SK-N-SH (cell line): ENCODE data around the gene ZNF628. TPM values are rescaled to one million over a fixed set of nuclear protein-coding genes. Genes with fewer than 3 reads are reported as not detected.

Experiments
- CTCF ChIA-PET: fragments of 300-600, 350-600 bp; formaldehyde crosslinking; extraction: SDS; loops from one replicate; lab custom pipeline; 2021; lab: Yijun Ruan, JAX
- POLR2A ChIA-PET: fragments of 350-600 bp; sonication (Branson Sonifier 250); formaldehyde crosslinking; extraction: SDS; loops from one replicate; lab custom pipeline; 2020; ENCODE audit warnings: antibody characterized with exemption, inconsistent platforms; lab: Yijun Ruan, JAX
- DNase-seq: peaks from one replicate; pipeline ENCODE4 v3.0.0; 2012
- H2AFZ ChIP-seq: fragments of 200-600 bp; sonication (generic); 2 replicates; pipeline ENCODE4 v1.8.1; 2016; ENCODE audit warnings: antibody characterized with exemption, mild to moderate bottlenecking, low read depth
- H3F3A ChIP-seq: fragments of 200-600 bp; sonication (generic); replicated peaks from 2 replicates; pipeline ENCODE3; 2016; ENCODE audit warnings: antibody characterized with exemption, mild to moderate bottlenecking; ENCODE audit not compliant: insufficient read depth
- H3K27ac ChIP-seq, 2 experiments: fragments of 200-500 bp in 1 of 2; fragments of 200-600 bp in 1 of 2; sonication (Bioruptor generic) in 1 of 2; sonication (generic), shearing (Covaris generic) in 1 of 2; 2 replicates each; pipeline versions ENCODE4 v1.5.1 to v1.6.1; 2014 to 2016; ENCODE audit warnings: low read depth in 2 of 2, inconsistent platforms in 1 of 2, low read length in 1 of 2, mild to moderate bottlenecking in 1 of 2, mixed read lengths in 1 of 2
- H3K27me3 ChIP-seq: fragments of 200-600 bp; sonication (generic), shearing (Covaris generic); 2 replicates; pipeline ENCODE4 v1.6.1; 2016; ENCODE audit warnings: mixed run types; ENCODE audit not compliant: insufficient read depth
- H3K36me3 ChIP-seq, 2 experiments: fragments of 200-500 bp in 1 of 2; fragments of 200-600 bp in 1 of 2; sonication (Bioruptor generic) in 1 of 2; sonication (generic) in 1 of 2; replicated peaks in 1 of 2; 2 replicates each; pipeline versions ENCODE3 to v1.5.1; 2014 to 2016; ENCODE audit warnings: low read length in 1 of 2, mild to moderate bottlenecking in 1 of 2; ENCODE audit not compliant: insufficient read depth in 2 of 2, control insufficient read depth in 1 of 2
- H3K4me1 ChIP-seq, 2 experiments: fragments of 200-500 bp in 1 of 2; fragments of 200-600 bp in 1 of 2; sonication (Bioruptor generic) in 1 of 2; sonication (generic), shearing (Covaris generic) in 1 of 2; 2 replicates each; pipeline versions ENCODE4 v1.5.1 to v1.6.1; 2014 to 2016; ENCODE audit warnings: low read depth in 1 of 2, low read length in 1 of 2, mixed run types in 1 of 2; ENCODE audit not compliant: insufficient read depth in 2 of 2, control insufficient read depth in 1 of 2
- H3K4me2 ChIP-seq: fragments of 200-600 bp; sonication (generic), shearing (Covaris generic); 2 replicates; pipeline ENCODE4 v1.6.1; 2017; ENCODE audit warnings: mixed run types
- H3K4me3 ChIP-seq, 2 experiments: fragments of 200-500 bp in 1 of 2; fragments of 200-600 bp in 1 of 2; sonication (Bioruptor generic) in 1 of 2; sonication (generic), shearing (Covaris generic) in 1 of 2; 2 replicates each; pipeline versions ENCODE4 v1.5.1 to v1.8.1; 2014 to 2016; ENCODE audit warnings: low read depth in 2 of 2, inconsistent platforms in 1 of 2, low read length in 1 of 2, mild to moderate bottlenecking in 1 of 2, mixed read lengths in 1 of 2, moderate library complexity in 1 of 2
- H3K79me2 ChIP-seq: fragments of 200-600 bp; sonication (generic); 2 replicates; pipeline ENCODE4 v1.8.1; 2017; ENCODE audit warnings: mild to moderate bottlenecking; ENCODE audit not compliant: insufficient read depth
- H3K9ac ChIP-seq: fragments of 200-600 bp; sonication (generic); 2 replicates; pipeline ENCODE4 v1.6.1; 2017; ENCODE audit warnings: mixed run types
- H3K9me2 ChIP-seq: fragments of 200-600 bp; sonication (generic); 2 replicates; pipeline ENCODE4 v1.6.1; 2017; ENCODE audit warnings: mixed run types
- H3K9me3 ChIP-seq: fragments of 200-600 bp; sonication (generic); 2 replicates; pipeline ENCODE4 v1.6.1; 2017; ENCODE audit warnings: mixed run types, mild to moderate bottlenecking, moderate library complexity
- H4K20me1 ChIP-seq: fragments of 200-600 bp; sonication (generic); 2 replicates; pipeline ENCODE4 v1.6.1; 2017; ENCODE audit warnings: mild to moderate bottlenecking, mixed run types; ENCODE audit not compliant: insufficient read depth
- CHD2 ChIP-seq: fragments of 150-350 bp; IDR thresholded peaks from 2 replicates; pipeline ENCODE4 v1.6.1; 2018; ENCODE audit warnings: low read length; ENCODE audit not compliant: partially characterized antibody
- EP300 ChIP-seq, 2 experiments: IDR thresholded peaks; 2 replicates each; pipeline versions ENCODE4 v1.4.0 to v1.6.1; 2012; ENCODE audit warnings: borderline replicate concordance in 1 of 2, low read depth in 1 of 2, low read length in 1 of 2
- FOXJ3 ChIP-seq: sonication (generic); formaldehyde crosslinking; IDR thresholded peaks from 2 replicates; pipeline ENCODE4 v1.5.1; 2020; ENCODE audit warnings: mild to moderate bottlenecking, missing genetic modification reagents
- FOXM1 ChIP-seq: IDR thresholded peaks from 2 replicates; pipeline ENCODE4 v1.4.0; 2012; ENCODE audit warnings: low read depth, mild to moderate bottlenecking
- GATA2 ChIP-seq: sonication (generic); formaldehyde crosslinking; IDR thresholded peaks from 2 replicates; pipeline ENCODE4 v1.5.0; 2020; ENCODE audit warnings: mild to moderate bottlenecking, missing genetic modification reagents
- JUND ChIP-seq: IDR thresholded peaks from 2 replicates; pipeline ENCODE4 v1.4.0; 2012
- MEF2A ChIP-seq: IDR thresholded peaks from 2 replicates; pipeline ENCODE4 v1.4.0; 2012; ENCODE audit warnings: low read depth, borderline replicate concordance
- MXI1 ChIP-seq: IDR thresholded peaks from 2 replicates; pipeline ENCODE4 v1.6.1; 2012; ENCODE audit warnings: mild to moderate bottlenecking, low read depth, low read length, improper control_type of control experiment
- RAD21 ChIP-seq: IDR thresholded peaks from 2 replicates; pipeline ENCODE4 v1.6.1; 2012; ENCODE audit warnings: mild to moderate bottlenecking, low read length
- RCOR1 ChIP-seq: fragments of 150-350 bp; IDR thresholded peaks from 2 replicates; pipeline ENCODE4 v1.6.1; 2017; ENCODE audit warnings: antibody characterized with exemption, low read length
- SIN3A ChIP-seq: IDR thresholded peaks from 2 replicates; pipeline ENCODE4 v1.6.1; 2012; ENCODE audit warnings: low read depth, mild to moderate bottlenecking, low read length, moderate library complexity, borderline replicate concordance
- SMC3 ChIP-seq: IDR thresholded peaks from 2 replicates; pipeline ENCODE4 v1.6.1; 2012; ENCODE audit warnings: low read depth, low read length, improper control_type of control experiment
- TAF1 ChIP-seq: IDR thresholded peaks from 2 replicates; pipeline ENCODE4 v1.6.1; 2012; ENCODE audit warnings: low read depth, mild to moderate bottlenecking, low read length, moderate library complexity, borderline replicate concordance
- TEAD4 ChIP-seq: IDR thresholded peaks from 2 replicates; pipeline ENCODE4 v1.4.0; 2012; ENCODE audit warnings: mild to moderate bottlenecking, borderline replicate concordance; ENCODE audit not compliant: insufficient read depth
- YY1 ChIP-seq: IDR thresholded peaks from 2 replicates; pipeline ENCODE4 v1.4.0; 2012; ENCODE audit warnings: low read depth, mild to moderate bottlenecking
- WGBS: methylation state at CpG from one replicate; pipeline ENCODE4 v1.1.6; 2017; ENCODE audit warnings: low lambda C conversion rate; 5-methylcytosine and 5-hydroxymethylcytosine counted together
- polyA plus RNA-seq, 3 experiments: library from polyadenylated mRNA; depleted of rRNA; stranded (reverse); fragments of >200 nt; gene quantifications; 2 replicates each; pipeline ENCODE4 v1.2.3, GENCODE V29; 2012
- TF ChIP-seq, protein P1 (sequence below): fragments of 150-350 bp; IDR thresholded peaks from 2 replicates; pipeline ENCODE4 v1.6.1; 2016; ENCODE audit warnings: mild to moderate bottlenecking, low read depth, low read length
- TF ChIP-seq, protein P2 (sequence below): IDR thresholded peaks from 2 replicates; pipeline ENCODE4; 2012

The ZNF628 gene
- polyA plus RNA-seq, 1 of the 3 experiments (the other 2 are of a cell fraction), result 1.6 TPM

DNA sequence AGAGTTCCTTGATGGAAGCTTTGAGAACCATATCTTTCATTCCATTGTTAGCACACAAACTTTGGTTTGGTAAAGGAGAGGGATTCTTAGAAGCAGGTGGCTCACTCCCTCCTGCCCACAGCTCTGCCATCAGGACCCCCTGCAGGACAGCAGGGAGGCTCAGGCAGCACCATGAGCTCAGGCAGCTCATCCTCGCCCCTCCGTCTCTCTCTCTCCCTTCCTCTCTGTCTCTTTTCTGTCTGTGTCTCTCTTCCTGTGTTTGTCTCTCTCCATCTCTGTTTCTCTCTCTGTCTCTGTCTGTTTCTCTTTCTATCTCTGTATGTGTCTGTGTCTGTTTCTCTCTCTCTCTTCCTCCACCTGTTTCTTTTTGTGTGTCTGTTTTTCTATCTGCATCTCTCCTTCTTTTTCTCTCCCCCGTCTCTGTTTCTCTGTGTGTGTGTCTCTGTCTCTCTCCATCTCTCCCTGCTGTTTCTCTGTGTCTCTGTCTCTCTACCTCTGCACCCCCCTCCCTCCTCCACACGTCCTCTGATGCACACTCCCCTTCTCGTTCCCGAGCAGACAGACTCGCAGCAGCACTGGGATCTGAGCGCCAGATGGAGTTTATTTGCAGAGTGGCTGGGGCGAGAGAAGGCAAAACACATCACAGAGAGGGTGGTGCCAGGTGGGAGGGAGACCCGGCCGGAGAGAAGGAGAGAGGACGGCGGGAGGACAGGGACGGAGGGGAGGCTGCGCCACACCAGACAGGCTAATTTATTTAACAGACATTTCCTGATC lies 51.8 kb downstream of the ZNF628 start:
- 21% methylated on average over 15 of the region's 15 CpGs for WGBS
- Histone ChIP-seq H2AFZ (no peak overlapping the region; the same call in 1 of the 2 replicates), H3K9ac (no peak overlapping the region), H3F3A (no peaks in the 10 kb centered on the region), H3K27ac (peak overlapping the region in 1 of 2 experiments; percentile 76; a peak in 2 of 4 replicates), H3K9me2 (no peaks in the 10 kb centered on the region), H3K79me2 (no peaks in the 10 kb centered on the region), H3K36me3 (no peaks in the 10 kb centered on the region), H3K4me1 (peaks cover 0 to 31% of the 10 kb centered on the region in 2 experiments; a peak in 1 of 4 replicates), H3K4me3 (no peak overlapping the region), H3K9me3 (no peaks in the 10 kb centered on the region), H3K27me3 (no peaks in the 10 kb centered on the region), H3K4me2 (0 out of 2 replicates have a peak overlapping the region, but pooled peaks have one; percentile 11), H4K20me1 (no peaks in the 10 kb centered on the region)
- TF ChIP-seq MXI1, result no peak; the same call in 1 of the 2 replicates
- TF ChIP-seq, protein P1, sequence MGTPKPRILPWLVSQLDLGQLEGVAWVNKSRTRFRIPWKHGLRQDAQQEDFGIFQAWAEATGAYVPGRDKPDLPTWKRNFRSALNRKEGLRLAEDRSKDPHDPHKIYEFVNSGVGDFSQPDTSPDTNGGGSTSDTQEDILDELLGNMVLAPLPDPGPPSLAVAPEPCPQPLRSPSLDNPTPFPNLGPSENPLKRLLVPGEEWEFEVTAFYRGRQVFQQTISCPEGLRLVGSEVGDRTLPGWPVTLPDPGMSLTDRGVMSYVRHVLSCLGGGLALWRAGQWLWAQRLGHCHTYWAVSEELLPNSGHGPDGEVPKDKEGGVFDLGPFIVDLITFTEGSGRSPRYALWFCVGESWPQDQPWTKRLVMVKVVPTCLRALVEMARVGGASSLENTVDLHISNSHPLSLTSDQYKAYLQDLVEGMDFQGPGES, result no peak
- peak; percentile 17; the same call in 1 of the 2 replicates for TF ChIP-seq FOXJ3 (CRISPR knock-in tag)
- TF ChIP-seq TAF1, result no peak
- TF ChIP-seq SMC3, result no peak; the same call in 1 of the 2 replicates
- peak; percentile 41; the same call in 1 of the 2 replicates for TF ChIP-seq RCOR1
- TF ChIP-seq FOXM1, result no peak
- TF ChIP-seq EP300 (IDR thresholded peaks at IDR 0.05; ENCODE audit: borderline replicate concordance in 1 of 2, low read depth in 1 of 2, low read length in 1 of 2), result 0 out of 4 replicates have a peak, but pooled peaks of 1 of the 2 experiments have one; percentile 25
- TF ChIP-seq RAD21, result peak; percentile 29; the same call in 1 of the 2 replicates
- TF ChIP-seq CHD2, result peak; percentile 47
- TF ChIP-seq TEAD4, result no peak
- no peak for TF ChIP-seq SIN3A
- no peak for TF ChIP-seq GATA2 (CRISPR knock-in tag)
- CTCF ChIA-PET, result interaction anchor here (0.6 to 1.2 kb wide), 4 partner anchors 14 to 46 kb away, joined by 3 to 5 read pairs (median 3); no protein-coding TSS in a partner anchor
- POLR2A ChIA-PET, result no interaction called here
- DNase-seq, result peak; percentile 90

DNA sequence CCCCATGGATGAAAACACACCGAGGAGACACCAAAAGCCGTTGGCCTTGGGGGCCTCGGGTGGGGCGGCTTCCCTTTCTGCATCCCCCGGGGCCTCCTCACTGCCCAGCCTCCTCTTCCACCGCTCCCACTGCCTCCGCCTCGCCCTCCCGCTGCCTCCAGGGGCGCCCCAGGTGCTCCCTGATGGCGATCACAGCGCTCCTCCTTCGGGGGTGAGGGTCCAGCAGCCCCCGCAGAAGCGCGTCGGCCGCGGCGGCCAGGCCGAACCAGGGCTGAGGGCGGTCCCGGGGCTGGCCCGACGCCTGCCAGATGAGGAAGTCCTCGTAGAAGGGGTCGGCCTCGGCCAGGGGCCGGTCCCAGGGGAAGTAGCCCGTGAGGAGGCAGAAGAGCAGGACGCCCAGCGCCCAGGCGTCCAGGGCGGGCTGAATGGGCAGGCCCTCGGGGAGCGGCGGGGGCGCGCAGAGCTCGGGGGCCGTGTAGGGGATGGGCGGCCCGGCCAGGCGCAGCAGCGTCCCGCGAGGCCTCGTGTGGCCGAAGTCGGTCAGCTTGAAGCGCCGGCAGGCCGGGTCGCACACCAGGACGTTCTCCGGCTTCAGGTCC lies 53.3 kb downstream of the ZNF628 start:
- Histone ChIP-seq H3K27me3 (no peaks in the 10 kb centered on the region), H3K4me2 (no peak overlapping the region), H3K9ac (no peak overlapping the region), H3F3A (no peaks in the 10 kb centered on the region), H3K9me3 (no peaks in the 10 kb centered on the region), H4K20me1 (no peaks in the 10 kb centered on the region), H3K79me2 (no peaks in the 10 kb centered on the region), H3K9me2 (no peaks in the 10 kb centered on the region), H2AFZ (no peak overlapping the region), H3K27ac (no peak overlapping the region), H3K36me3 (no peaks in the 10 kb centered on the region), H3K4me3 (no peak overlapping the region), H3K4me1 (peaks cover 0 to 31% of the 10 kb centered on the region in 2 experiments; a peak in 1 of 4 replicates)
- no peak for DNase-seq
- WGBS, result 94% methylated on average over 28 of the region's 56 CpGs
- ChIA-PET POLR2A (no interaction called here), CTCF (interaction anchor here (1.0 kb wide), 1 partner anchor 18 kb away, joined by 3 read pairs; no protein-coding TSS in a partner anchor)
- TF ChIP-seq CHD2 (no peak), SMC3 (no peak), FOXM1 (no peak), YY1 (no peak), JUND (no peak), TAF1 (no peak), MEF2A (no peak), EP300 (IDR thresholded peaks at IDR 0.05; ENCODE audit: borderline replicate concordance in 1 of 2, low read depth in 1 of 2, low read length in 1 of 2) (no peak), MXI1 (no peak)
- TF ChIP-seq, protein P2, sequence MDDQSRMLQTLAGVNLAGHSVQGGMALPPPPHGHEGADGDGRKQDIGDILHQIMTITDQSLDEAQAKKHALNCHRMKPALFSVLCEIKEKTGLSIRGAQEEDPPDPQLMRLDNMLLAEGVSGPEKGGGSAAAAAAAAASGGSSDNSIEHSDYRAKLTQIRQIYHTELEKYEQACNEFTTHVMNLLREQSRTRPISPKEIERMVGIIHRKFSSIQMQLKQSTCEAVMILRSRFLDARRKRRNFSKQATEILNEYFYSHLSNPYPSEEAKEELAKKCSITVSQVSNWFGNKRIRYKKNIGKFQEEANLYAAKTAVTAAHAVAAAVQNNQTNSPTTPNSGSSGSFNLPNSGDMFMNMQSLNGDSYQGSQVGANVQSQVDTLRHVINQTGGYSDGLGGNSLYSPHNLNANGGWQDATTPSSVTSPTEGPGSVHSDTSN, result no peak
- TF ChIP-seq, protein P1, result no peak
